GM20431 (cell line): ENCODE results near the gene SORBS2.

Experiments used
- in situ Hi-C: fragments of 300-500 bp; cut with MseI, MboI; formaldehyde crosslinking; loops from one replicate; pipeline ENCODE4 v1.15.0; 2020; ENCODE audit warnings: low sequenced_read_pairs; ENCODE audit not compliant: unreplicated experiment

Gene SORBS2

DNA sequence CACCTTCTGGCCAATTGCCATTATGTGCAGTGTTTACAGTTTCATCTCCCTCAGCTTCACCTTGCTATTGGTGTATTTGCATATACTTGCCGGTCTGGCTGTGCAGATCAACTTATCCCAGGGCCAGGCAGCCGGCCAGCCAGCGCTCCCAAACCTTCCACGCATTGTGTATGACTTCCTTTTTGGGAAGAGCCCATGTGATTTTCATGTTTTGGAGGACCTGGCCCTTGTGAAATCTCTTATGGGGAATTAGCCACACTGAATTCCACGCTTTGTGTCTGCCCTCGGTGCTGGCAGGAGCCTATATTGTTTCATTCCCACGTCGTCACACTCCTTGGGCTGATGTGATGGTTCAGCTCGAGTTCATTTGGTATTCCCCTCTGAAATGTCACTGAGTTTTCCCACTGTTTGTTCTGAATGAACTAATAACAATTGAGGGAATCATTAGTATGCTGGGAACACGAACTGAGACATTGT lies 270.7 kb downstream of the SORBS2 start:
- in situ Hi-C loops: no loop called here

DNA sequence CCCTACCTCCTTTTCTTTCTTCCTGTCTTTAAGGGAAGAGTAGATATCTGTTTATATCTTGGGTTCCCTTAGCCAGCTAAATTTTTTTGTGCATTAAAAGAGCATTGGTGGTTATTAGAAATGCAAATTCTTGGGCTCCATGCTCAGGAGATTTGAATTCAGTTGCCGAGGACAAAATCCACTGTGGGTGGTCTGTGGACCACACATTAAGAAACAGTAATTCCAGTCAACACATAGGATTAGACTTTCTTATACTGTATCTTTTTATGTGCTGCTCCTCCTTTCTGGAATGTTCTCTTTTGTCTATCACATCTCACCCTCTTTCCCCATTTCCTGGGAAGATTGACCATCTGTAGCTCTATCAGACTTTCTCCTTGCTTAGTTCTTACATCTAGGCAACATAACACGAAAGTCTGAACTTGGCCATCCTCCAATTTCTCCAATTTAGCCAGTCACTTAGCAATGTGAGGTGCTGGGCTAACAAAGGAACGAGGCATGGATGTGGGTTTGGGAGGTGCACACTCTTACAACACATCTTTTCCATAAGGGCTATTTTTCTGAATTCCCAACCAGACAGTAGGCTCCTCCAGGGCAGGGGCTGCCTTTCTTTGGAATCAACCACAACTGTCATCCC lies 271.4 kb downstream of the SORBS2 start:
- in situ Hi-C loops: no loop called here

DNA sequence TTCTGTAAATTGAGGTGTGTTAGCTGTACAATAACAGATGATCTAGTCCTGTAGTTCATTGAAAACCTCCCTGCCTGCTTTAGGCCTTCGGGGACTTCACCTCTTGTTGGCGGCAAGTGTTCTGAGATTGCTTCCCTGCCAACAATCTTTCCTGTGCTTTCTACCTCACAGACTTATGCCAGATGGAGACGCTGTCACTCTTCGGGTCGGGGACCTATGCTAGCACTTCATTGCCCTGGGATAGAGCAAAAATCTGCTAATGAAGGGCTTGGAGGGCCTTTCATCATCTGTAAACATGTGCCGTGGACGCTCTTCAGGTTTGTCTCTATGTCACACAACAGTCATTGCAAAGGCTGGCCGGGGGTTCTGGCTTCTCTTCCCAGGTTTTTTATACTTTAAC lies 272.0 kb downstream of the SORBS2 start:
- in situ Hi-C loops: no loop called here

DNA sequence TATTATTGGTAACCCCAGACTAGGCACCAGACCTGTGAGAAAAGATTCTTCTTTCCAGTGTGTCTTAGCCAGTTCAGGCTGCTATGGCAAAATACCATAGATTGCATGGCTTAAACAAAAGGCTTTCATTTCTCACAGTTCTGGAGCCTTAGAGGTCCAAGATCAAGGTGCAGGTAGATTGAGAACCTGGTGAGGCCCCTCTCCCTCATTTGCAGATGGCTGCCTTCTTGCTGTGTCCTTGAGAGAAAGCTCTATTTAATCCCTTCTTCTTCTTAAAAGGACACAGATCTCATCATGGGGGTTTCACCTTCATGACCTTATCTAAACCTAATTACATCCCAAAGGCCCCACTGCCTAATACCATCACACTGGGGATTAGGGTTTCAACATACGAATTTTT lies 273.2 kb downstream of the SORBS2 start:
- in situ Hi-C loops: no loop called here

DNA sequence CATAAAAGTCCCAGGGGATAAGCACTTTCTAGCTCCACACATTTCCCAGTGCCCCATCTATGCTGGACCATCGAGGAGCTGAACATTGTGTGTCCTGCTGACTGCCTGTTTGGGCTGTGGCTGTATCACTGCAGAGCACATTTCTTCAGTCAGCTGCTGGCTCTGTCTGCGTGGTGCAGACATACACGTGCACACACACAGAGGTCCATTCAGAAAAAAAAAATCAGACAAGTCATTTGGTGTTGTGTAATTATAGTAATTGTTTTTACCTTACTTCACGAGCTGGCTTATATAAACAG lies 275.6 kb downstream of the SORBS2 start:
- in situ Hi-C loops: no loop called here

DNA sequence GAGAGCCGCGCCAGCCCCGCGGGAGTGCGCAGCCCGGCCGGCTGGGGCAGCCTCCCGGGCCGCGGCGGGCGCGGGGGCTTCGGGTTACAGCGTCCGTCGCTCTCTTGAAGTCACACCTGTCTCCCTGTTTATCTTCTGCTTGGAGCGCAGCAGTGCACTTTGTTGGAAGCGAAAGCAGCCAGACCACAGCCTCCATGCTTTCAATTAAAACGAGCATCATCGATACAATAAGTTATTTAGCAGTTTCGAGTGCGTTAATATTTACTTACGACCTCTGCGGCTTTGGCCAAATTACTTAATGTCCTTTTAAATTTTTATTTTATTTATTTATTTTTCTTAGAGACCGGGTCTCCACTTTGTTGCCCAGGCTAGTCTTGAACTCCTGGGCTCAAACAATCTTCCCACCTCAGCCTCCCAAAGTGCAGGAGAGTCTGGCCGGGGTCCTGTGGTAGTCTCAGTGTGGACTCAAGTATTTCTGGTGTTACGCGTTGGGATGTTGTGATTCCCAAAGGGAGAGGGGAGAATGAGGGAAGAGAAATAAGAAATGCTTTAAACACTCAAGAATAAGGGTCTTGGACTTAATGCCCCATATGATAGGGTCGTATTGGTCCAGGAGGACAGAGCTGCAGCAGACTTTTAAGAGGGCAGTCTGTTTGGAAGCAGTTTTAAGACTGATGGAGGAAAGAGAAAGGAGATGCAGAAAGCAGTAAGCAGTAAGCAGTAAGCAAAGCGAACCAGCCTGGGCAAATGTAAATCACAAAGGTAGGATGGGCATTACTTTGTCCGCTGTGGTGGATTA lies 276.2 kb downstream of the SORBS2 start:
- in situ Hi-C loops: no loop called here
